GM21528 (cell line): ENCODE results near the gene PRPF40A.

Experiments used
- ATAC-seq: cut with Tn5 transposase; IDR thresholded peaks from one replicate; pipeline ENCODE4 v1.9.1; 2021; ENCODE audit warnings: mild to moderate bottlenecking, moderate library complexity; ENCODE audit not compliant: unreplicated experiment, low FRiP score

The PRPF40A gene

GRCh38 chr2:152718076-152718908 lies 1.0 kb upstream of the PRPF40A start, which contains the start of gene ARL6IP6:
ARL6IP6 (plus strand) TSS chr2:152718620; CDS start chr2:152718625, 5 bp downstream.
- ATAC-seq: peak; percentile 77

- peak; percentile 2 for ATAC-seq
These were observed 445 bp downstream of the PRPF40A start for GRCh38 chr2:152716805-152717227.

GRCh38 chr2:152715854-152716428 lies 1.3 kb downstream of the PRPF40A start:
- no peak for ATAC-seq

GRCh38 chr2:152715112-152715511 lies 2.1 kb downstream of the PRPF40A start:
- no peak for ATAC-seq

- no peak for ATAC-seq
These were observed 6.5 kb downstream of the PRPF40A start for GRCh38 chr2:152710713-152711112.

GRCh38 chr2:152708742-152709141 lies 8.5 kb downstream of the PRPF40A start:
- ATAC-seq: no peak

GRCh38 chr2:152706477-152707021 lies 10.7 kb downstream of the PRPF40A start:
- no peak for ATAC-seq

- ATAC-seq: no peak
These were observed 16.1 kb downstream of the PRPF40A start for GRCh38 chr2:152701198-152701597.

- no peak for ATAC-seq
These were observed 20.8 kb downstream of the PRPF40A start for GRCh38 chr2:152696476-152696875.

GRCh38 chr2:152695763-152696162 lies 21.5 kb downstream of the PRPF40A start:
- ATAC-seq: no peak

GRCh38 chr2:152694161-152694661 lies 23.1 kb downstream of the PRPF40A start:
- ATAC-seq: peak; percentile 40

GRCh38 chr2:152693033-152693432 lies 24.2 kb downstream of the PRPF40A start:
- peak; percentile 86 for ATAC-seq

- no peak for ATAC-seq
These were observed 30.9 kb downstream of the PRPF40A start for GRCh38 chr2:152686321-152686720.

- no peak for ATAC-seq
These were observed 33.9 kb downstream of the PRPF40A start for GRCh38 chr2:152683400-152683799.

GRCh38 chr2:152682663-152683062 lies 34.6 kb downstream of the PRPF40A start:
- ATAC-seq: no peak

GRCh38 chr2:152678808-152679207 lies 38.5 kb downstream of the PRPF40A start:
- ATAC-seq: no peak

GRCh38 chr2:152676461-152676860 lies 40.8 kb downstream of the PRPF40A start:
- ATAC-seq: no peak

GRCh38 chr2:152674334-152674733 lies 42.9 kb downstream of the PRPF40A start:
- ATAC-seq: no peak

GRCh38 chr2:152664725-152665124 lies 52.5 kb downstream of the PRPF40A start:
- ATAC-seq: no peak

- no peak for ATAC-seq
These were observed 56.2 kb downstream of the PRPF40A start for GRCh38 chr2:152661076-152661475.

GRCh38 chr2:152658221-152658620 lies 59.0 kb downstream of the PRPF40A start:
- no peak for ATAC-seq
